Measurements from ENCODE around the gene SUSD2.

The SUSD2 gene

GRCh38 chr22:24154826-24155225 is 26.5 kb upstream of the SUSD2 start:
- no peak for DNase-seq

GRCh38 chr22:24155627-24156140 is 25.6 kb upstream of the SUSD2 start:
- DNase-seq, result peak; percentile 35

DNA sequence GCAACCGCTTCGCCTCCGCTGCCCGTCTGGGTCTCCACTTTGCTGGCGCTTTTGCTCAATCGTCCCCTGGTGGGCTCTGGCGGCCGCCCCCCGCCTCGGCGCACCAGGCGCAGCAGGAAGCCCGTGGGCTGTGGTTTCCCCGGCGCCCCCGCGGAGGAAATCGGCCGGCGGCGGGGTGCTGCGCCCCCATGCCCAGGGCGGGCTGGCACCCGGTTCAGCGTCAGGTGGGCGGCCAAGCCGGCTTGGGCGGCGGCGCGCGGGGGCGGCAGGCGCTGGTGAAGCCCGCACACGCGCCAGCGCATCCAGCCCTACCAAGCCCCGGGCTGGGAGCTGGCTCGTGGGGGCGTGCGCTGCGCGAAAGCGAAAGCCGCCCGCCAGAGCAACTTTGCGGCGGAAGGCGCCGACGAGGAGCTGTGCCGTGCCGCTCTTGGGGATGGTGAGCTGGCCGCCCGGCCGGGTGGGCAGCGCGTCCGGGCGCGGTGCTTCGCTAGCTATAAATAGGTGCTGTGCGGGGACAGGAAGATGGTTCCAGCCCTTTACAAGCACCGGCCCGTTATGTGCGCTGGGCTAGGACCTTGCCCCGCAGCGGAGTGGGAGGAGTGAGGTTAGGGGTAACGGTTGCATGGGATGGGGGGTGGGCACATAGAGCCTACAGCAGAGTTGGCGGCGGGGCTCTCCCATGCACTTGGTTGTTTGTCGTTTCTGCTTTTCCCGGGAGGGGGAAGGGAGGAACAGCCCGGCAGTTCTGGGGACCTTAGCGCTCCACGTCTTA is 25.0 kb upstream of the SUSD2 start:
- peak; percentile 67 for DNase-seq

GRCh38 chr22:24156913-24157821 is 24.1 kb upstream of the SUSD2 start:
- DNase-seq, result peak; percentile 91

DNA sequence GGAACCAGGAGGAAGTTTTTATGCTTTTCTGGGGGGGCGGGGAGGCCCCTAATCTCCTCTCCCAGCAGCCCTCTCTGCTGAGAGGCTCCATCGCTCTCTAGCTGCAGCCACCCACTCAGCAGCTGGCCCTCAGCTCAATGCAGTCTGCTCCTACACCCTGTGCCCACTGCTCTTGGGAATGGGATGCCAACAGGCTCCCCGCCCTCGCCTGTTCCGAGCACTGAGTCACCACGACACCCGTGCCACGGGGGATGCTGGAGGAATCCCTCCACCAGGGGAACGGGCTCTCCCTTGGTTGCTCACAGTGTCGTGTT is 23.5 kb upstream of the SUSD2 start:
- DNase-seq, result no peak

- no peak for DNase-seq
Measured at GRCh38 chr22:24159650-24160049, 21.6 kb upstream of the SUSD2 start.

DNA sequence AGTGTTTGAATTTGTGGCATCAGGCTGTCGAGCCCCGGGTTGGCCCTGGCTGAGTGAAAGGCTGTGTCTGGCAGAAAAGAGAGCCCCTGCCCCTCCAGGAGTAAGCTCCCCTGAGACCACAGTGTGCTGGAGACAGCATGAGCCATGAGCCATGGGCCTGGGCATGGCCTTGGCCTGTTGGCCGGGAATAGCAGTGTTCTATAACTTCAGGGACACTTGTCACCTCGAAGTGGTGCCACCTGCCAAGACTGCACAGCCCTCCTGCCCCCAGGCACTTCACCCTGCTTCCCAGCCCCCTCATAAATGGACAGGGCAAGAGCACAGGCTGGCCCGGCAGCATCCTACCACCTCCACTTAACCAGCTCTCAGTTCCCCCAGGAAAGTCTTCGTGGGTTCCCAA is 20.7 kb upstream of the SUSD2 start:
- no peak for DNase-seq

DNA sequence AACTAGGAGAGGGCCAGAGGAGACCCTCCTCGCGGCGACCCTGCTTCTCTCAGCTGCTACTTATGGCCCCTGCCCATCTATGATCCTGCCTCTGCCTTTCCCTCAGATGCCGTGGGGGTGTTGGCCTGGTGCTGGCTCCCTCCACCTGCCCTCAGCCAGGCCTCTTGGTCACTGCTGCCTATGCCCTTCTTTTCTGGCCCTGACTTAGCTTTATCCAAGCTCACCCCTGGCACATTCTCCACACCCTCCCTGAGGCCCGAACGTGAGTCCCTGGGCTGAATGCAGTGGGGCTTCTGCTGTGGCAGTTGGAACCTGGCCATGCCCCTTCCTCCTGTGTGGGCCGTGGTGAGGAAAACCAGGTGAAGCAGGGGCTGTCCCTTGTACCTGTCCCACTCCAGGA is 19.8 kb upstream of the SUSD2 start:
- no peak for DNase-seq

DNA sequence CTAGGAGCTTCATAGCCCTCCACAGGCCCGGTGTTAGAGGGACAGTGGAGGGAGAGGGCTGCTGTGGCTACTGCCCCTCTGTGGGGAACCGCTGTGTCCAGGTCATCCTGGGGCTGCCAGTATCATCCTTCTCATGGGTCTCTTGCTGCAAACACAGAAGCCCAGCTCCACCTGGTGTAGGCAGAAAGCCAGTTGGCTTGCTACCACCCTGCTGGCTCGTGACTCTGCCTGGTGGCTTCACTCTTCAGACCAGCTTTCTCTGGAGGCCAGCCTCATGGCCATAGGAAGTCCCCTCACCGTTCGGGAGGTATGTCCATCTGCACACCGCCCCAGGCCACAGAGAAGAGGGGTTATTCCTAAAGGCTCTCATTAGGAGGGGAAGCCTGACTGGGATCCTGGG is 19.4 kb upstream of the SUSD2 start:
- no peak for DNase-seq

- DNase-seq, result no peak
Measured at GRCh38 chr22:24162436-24162835, 18.9 kb upstream of the SUSD2 start.

GRCh38 chr22:24164243-24164642 is 17.0 kb upstream of the SUSD2 start:
- no peak for DNase-seq

- no peak for DNase-seq
Measured at GRCh38 chr22:24164940-24165339, 16.3 kb upstream of the SUSD2 start.

- no peak for DNase-seq
Measured at GRCh38 chr22:24165673-24166072, 15.6 kb upstream of the SUSD2 start.

- DNase-seq, result no peak
Measured at GRCh38 chr22:24166811-24167210, 14.5 kb upstream of the SUSD2 start.

- peak; percentile 44 for DNase-seq
Measured at GRCh38 chr22:24169439-24170058, 11.7 kb upstream of the SUSD2 start.

DNA sequence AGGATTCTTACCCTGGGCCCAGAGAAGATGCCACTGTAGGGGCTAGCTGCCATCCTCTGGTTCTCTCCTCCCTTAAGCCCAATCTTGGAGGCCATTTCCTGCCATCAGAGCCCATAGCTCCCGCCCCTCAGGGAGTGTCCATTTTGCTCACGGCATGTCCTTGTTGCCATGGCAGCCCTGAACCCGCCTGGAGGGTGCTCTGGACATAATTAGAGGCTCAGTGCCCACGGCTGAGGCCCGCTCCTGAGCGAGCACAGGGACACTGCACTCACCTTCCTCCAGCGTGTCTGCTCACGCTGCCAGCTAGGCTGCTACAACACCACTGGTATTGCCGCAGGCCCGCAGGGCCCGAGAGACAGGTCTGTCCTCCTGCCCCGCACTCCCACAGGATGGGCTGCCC is 11.1 kb upstream of the SUSD2 start:
- no peak for DNase-seq

- DNase-seq, result no peak
Measured at GRCh38 chr22:24170632-24171031, 10.7 kb upstream of the SUSD2 start.

GRCh38 chr22:24171822-24172221 is 9.5 kb upstream of the SUSD2 start:
- no peak for DNase-seq

GRCh38 chr22:24175160-24175808 is 6.0 kb upstream of the SUSD2 start:
- DNase-seq, result peak; percentile 67

GRCh38 chr22:24176040-24176439 is 5.2 kb upstream of the SUSD2 start:
- DNase-seq, result no peak

GRCh38 chr22:24176630-24177029 is 4.7 kb upstream of the SUSD2 start:
- no peak for DNase-seq

DNA sequence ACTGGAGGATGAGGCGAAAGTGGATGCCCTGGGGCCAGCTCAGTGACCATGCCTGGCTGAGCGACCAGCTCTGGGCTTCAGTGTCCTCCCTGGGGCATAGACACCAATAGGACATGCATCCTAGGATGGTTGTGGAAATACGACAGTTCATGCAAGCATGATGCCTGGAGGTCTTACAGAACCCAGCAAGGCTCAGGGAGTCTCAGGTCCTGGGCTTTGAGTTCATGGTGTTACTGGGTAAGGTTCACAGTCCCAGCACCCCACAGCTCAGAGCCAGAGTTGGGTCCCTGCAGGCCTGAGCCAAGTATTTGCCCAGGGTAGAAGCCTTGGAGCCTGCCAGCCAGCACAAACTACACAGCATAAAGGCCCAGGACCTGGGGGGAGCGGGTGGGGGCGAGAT is 4.2 kb upstream of the SUSD2 start:
- DNase-seq, result no peak

- DNase-seq, result no peak
Measured at GRCh38 chr22:24177456-24177855, 3.8 kb upstream of the SUSD2 start.
